IPS-NIHi11 (cell line): ENCODE results near the gene LENG8.

Experiments used
- DNase-seq: peaks from one replicate; pipeline ENCODE4 v3.0.0; 2012; ENCODE audit warnings: mixed read lengths, low spot score

The LENG8 gene

DNA sequence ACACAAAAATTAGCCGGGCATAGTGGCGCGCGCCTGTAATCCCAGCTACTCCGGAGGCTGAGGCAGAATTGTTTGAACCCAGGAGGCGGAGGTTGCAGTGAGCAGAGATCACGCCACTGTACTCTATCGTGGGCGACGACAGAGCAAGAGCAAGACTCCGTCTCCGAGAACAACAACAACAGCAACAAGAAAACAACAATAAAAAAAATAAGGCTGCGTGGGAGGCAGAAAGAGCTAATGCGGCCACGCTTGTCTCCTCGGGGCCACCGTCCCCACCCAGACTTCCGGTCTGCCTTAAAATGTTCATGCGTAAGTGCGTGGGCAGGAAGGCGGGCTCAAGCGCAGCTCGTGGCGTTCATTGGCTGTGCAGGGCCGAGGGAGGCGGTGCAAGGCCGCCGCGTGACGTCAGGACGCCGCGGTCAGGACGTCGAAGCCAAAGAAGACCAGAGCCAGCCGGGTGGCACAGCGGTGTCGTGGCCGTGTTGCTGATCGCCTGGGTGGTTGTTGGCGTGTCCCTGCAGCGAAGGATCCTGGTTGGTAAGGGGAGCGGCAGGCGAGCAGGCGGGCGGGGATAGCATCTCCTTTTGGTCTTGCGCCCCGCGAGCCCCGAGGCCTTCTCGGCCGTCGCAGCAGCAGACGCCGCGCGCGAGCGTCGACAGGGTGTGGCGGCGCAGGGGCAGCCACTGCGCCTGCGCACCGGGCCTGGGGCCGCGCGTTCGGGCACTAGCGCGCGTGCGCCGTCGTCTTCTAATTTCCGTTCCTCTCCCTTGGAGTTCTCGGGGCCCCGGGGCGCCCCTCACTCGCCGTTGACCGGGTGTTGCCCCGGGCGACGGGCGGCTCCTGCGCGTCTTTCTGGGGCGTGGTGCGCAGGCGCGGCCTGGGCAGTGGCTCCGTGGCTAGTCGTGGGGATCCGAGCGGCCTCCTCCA, at the start of gene LENG8:
TSS of gene LENG8 (plus strand) at position 426 of the 927 bp plus-strand sequence. CDS start 2,146 bp downstream, outside the sequence.
- peak; percentile 97 for DNase-seq

DNA sequence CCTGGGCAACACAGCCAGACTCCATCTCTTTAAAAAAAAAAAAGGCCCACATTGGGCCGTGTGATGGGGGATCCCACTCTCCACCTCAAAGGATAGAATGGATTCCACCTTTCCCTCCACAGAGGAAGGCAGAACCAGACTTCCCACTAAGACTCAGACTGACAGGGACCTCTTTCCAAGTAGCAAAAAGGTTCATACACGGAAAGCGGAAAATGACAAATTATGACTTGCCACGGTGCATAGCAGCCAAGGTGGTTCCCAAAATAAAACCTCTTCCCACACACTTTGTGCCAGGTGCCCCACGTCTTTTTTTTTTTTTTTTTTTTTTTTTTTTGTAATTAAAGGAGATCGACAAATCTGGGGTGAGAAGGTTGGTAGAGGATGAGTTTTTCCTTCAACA, 48.1 kb upstream of the LENG8 start:
- no peak for DNase-seq

DNA sequence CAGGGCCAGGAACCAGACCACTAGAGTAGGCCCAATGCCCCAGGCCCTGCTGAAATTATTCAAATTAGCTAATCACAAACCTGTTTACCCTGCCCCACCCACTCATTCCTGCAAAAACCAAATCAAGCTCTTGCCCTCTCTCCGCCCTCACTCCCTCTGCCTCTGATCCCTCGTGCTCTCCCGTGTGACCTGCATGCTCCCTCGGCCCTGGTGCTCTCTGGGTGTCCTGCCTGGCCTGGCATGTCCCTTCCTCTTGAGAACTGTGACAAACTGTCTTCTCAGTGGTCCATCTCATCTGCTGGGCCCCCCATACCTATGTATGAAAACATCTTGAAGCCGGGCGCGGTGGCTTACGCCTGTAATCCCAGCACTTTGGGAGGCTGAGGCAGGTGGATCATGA, 45.9 kb upstream of the LENG8 start:
- DNase-seq = no peak

DNA sequence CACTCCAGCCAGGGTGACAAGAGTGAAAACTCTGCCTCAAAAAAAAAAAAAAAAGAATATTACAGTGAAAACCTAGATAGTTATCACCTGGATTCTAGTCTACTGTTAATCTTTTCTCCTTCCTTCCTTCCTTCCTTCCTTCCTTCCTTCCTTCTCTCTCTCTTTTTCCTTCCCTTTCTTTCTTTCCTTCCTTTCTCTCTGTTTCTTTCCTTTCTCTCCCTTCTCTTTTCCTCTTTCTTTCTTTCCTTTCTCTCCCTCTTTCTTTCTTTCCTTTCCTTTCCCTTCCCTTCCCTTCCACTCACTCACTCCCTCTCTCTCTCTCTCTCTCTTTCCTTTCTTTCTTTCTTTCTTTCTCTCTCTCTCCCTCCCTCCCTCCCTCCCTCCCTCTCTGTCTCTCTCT, 43.4 kb upstream of the LENG8 start:
- no peak for DNase-seq

DNA sequence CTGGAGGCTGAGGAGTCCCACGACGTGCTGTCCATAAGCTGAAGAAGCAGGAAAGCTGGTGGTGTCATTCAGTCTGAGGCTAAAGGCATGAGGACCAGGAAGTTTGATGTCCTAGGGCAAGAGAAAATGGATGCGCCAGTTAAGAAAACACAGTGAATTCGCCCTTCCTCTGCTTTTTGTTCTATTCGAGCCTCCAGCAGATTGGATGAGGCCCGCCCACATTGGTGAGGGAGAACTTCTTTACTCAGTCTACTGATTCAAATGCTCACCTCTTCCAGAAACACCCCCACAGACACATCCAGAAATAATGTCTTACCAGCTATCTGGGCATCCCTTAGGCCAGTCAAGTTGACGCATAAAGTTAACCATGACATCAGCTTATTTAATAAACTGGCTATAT, 41.2 kb upstream of the LENG8 start:
- DNase-seq = no peak

DNA sequence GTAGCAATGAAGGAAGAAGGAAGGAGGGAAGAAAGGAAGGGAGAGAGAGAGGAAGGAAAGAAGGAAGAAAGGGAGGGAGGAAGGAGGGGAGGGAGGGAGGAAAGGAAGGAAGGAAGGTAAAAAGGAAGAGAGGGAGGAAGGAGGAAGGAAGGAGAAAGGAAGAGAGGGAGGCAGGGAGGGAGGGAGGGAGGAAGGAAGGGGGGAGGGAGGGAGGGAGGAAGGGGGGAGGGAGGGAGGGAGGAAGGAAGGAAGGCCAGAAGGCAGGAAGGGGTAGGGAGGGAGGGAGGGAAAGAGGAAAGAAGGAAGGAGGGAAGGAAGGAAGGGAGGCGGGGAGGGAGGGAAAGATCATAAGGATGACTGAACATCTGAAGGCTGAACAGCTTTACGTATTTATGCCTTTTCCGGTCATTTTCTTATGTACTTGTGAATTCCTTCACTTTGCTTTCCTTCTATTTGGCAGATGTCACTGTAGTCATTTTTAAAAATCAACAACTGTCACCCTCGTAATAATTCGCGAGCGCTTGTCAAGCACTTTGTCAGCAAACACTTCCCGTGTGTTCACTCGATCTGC, 40.5 kb upstream of the LENG8 start:
- no peak for DNase-seq

DNA sequence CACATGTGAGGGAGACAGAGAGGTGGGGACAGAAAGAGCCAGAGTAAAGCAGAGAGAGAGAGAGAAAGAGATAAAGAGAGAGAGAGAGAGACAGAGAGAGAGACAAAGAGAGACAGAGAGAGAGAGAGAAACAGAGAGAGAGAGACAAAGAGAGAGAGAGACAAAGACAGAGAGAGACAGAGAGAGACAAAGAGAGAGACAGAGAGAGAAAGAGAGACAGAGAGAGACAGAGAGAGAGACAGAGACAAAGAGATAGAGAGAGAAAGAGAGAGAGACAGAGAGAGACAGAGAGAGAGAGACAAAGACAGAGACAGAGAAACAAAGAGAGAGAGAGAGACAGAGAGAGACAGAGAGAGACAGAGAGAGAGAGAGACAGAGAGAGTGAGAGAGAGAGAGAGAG, 38.0 kb upstream of the LENG8 start:
- DNase-seq = no peak

DNA sequence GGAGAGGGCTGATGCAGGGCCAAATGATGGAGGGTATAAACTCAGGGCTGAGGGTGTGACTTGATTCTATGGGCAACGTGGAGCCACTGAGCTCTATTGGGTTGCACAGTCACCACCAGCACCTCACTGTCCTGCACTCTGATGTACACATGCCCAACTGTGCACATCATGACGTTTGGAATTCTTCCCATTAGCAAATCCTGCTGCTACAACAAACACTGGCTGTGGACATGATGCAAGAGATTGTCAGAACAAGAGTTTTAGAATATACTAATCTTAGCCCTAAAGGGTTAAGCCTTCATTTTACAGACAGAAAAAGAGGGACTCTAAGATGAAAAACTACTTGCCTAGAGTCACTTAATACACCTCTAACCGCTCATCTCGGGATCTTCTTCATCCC, 36.1 kb upstream of the LENG8 start:
- no peak for DNase-seq

DNA sequence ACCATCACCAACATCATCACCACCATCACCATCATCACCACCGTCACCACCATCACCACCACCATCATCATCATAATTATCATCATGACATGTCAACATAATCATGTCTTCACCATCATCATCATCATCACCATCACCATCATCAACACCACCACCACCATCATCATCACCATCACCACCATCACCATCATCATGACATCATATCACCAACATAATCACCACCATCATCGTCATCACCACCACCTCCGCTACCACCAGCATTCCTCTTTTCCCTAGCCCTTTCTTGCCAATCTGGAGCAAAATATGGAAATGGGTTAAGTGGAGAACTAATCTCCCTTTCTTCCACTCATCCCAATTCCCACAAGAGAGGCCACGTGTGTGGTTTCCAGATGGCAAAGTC, 34.8 kb upstream of the LENG8 start:
- no peak for DNase-seq

DNA sequence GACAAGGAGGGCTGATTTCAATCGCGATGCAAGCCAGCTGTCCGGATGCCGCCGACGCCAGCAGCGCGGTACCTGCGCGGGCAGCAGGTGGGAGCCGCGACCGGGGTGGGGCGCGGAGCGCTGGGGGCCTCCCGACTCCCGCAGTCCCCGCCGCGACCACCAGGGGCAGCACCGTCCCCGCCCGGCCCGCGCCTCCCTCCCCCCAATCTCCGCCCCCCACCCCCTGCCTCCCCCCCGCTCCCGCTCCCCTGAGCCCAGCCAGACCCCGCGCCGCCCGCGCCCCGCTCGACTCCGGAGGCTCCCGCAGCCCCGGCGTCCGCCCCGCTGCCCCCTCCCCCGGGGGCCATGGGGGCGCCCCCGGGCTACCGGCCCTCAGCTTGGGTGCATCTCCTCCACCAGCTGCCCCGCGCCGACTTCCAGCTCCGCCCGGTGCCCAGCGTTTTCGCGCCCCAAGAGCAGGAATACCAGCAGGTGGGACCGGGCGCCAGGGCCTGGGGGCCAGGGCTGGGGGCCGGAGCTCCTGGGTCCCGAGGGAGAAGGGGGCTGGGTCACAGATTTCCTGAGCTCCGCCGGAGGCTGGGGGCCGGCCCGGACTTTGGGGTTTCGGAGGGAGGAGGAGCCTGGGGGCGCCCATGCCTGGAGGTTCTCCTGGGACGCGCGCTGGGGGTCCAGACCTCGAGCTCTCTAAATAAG, 33.6 kb upstream of the LENG8 start, which contains the start of gene TTYH1:
TSS of gene TTYH1 (plus strand) at position 257 of the 693 bp plus-strand sequence. CDS start at position 346, 89 bp downstream.
- DNase-seq = peak; percentile 95

DNA sequence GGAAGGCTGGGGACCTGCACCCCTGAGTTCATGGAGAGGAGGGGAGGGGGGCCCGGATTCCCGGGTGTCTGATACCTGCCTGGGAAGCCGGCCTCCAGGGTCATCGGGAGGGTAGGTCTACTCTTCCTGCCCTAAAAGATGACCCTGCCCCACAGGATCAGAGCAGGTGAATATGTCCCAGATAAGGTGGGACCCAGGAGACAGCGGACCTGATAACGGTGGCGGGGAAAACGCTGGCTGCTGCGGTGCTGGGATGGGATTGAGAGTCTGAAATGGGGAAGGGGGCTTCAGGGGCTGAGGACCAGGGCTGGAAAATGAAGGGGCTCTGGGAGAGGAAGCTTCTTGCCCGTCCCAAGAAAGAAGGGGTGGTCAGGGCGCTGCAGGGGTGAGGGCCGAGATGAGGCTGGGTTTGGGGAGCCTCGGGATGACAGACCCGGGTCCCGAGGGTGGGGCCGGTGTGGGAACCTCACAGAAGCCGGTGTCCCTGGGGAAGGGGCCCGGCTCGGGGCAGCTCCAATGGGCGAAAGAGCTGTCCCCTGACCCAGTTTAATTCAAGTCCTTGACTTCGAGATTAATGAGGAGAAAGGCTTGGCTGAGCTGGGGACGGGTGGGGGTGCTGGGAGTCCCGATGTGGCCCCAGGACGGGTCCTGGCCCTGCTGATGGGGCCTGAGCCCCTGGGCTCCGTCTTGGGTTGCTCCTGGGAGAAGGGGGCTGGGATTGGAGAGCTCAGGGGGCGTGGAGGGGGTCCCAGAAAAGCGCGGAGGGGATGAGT, 32.9 kb upstream of the LENG8 start:
- DNase-seq = peak; percentile 23

DNA sequence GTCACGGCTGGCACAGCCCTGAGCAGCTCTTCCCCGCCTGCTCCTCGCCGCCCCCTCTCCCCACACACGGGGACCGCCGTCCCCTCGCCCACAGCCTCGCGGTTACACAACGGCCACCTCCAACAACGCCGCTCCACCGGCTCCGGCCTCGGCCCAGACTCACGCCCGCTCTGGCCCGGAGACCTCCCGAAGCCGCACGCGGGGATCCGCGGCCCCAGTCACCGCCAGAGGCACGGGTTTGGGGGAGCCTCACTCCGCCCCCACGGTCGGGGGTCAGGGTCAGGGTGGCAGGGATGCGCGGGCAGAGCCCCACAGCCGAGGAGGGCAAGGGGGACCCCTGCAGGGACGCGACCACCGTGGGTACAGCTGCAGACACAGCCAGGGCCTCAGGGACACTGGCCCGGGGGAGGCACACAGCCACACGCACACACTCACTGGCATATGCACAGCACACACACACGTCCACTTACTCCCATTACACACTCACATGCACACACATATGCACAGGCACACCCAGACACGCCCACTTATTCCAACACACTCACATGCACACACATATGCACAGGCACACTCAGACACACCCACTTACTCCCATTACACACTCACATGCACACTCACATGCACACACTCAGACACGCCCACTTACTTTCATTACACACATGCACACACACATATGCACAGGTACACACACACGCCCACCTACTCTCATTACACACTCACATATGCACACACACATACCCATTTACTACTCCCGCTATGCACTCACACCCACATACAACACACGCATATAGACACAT, 32.1 kb upstream of the LENG8 start:
- no peak for DNase-seq

DNA sequence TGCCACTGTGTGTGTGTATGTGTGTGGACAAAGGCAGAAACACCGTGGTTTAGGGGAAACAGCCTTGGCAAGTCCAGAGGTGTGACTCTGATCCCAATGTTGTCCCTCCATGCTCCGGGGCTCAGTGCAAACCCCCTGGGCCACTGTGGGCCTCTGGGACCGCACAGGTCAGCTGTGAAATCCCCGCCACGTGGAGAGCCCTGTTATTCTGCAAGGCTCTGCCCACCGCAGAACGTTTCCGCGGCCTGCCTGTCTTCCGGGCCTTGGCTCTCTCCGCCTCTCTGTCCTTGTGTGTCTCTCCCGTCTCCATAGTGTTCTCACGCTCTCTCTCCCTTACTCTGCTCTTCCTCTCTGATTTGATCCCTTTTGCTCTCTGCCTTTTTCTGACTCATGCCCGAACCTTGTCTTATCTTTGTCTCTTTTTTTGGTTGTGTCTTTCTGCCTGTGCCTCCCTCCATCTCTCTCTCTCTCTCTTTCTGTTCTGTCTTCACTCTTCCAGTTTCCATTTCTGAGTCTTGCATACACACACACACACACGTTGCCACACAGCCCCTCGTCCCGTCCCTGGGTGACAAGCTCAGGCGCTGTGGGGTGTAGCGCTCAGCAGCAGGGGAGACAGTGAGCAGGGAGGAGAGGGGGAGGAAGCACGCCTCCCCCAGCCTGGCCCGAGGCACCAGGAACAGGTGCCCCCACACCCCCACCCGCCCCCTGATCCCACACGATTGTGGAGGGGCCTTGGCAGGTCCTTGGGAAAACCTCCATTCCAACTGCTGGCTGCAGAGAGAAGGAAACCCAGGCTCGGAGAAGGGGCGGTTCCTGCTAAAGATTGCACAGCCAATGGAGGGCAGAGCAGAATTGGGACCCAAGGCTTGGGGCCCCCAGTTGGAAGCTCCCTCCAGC, 30.7 kb upstream of the LENG8 start:
- no peak for DNase-seq

DNA sequence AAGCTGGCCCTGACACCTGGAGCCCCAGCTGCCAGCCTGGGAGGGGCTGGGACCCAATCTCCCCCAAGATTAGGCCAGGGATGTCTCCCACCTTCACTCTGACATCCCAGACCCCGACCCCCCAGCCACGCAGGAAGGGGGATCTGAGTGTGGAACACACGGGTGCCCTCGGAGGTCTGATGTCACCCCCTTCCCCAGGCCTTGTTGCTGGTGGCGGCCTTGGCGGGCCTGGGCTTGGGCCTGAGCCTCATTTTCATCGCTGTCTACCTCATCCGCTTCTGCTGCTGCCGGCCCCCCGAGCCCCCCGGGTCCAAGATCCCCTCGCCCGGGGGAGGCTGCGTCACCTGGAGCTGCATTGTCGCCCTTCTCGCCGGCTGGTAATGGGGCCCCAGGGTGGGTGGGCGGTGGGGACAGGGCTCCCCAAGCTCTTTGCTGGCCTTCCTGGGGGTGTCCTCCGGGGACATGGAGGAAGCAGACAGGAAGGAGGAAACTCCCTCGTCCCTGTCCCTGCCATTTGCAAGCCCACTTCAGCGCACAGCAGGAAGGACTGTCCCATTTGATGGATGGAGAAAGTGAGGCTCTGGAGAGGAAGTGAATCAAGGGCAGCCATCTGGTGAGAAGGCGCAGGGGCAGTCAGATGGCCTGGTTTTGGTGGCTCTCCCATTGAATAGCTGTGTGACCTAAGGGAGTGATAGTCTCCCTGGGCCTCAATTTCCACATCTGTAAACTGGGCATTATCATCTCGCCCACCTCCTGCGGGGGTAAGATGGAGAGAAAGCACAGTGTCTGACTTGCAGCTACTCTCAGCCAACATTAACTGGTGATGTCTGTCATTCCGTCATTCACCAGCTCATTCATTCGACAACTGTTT, 29.8 kb upstream of the LENG8 start:
- no peak for DNase-seq

DNA sequence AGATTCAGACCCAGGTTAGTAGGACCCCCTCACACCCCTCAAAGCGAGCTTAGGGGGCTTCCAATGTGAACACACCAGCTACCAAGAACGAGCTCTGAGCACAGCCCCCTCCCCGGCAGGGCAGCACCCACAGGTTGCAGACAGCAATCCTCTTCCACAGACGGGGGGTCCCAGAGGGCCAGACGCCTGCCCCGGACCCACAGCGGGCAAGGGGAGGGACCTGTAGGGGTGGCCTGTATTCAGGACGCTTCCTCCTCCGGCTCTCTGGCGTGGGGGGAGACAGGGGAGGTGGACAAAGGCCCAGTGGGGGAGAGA, 29.0 kb upstream of the LENG8 start:
- no peak for DNase-seq

DNA sequence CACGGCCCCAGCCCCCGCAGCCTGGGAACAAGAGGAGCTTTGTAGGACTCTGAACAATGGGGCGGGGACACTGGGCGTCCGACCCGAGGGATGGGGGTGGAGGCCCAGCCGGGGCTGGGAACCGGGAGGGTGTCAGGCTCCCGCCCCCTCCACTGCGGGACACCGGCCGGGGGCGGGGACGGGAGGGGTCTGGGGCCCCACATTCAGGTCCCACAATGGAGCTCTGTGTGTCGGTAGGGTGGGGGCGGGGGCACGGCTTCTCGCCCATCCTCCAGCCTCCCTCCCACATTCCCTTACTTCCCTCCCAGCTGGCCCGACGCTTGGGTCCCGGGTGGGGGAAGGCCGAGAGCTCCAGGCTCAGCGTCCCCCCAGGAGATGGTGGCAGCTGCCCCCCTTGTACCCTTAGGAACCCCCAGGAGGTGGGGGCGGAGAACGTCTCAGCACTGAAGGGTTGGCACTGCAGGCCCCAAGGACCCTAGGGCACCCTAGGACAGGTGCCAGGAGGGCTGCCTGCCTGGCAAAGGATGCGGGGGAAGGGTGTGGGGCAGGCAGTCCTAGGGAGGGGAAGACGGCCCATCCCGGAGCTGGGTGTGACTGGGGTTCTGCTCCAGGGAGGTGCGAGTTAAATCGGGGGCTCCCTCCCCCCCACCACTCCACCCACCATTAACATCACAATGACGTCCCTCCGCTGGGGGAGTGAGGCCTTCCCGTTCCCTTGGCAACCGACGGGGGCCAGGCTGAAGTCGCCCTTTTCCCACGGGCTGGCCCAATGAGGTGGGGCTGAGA, 28.4 kb upstream of the LENG8 start:
- peak; percentile 80 for DNase-seq

DNA sequence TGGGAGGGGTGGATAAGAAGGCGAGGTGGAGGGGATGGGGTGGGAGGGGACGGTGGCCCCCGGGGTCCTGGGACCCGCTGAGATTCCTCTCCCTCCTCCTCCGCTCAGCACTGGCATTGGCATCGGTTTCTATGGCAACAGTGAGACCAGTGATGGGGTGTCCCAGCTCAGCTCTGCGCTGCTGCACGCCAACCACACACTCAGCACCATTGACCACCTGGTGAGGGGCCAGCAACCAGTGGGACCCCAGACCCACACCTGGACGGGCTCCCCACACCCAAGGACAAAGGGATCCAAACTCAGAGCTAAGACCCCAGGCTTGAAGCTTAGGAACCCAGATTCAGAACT, 27.9 kb upstream of the LENG8 start:
- DNase-seq = peak; percentile 77

DNA sequence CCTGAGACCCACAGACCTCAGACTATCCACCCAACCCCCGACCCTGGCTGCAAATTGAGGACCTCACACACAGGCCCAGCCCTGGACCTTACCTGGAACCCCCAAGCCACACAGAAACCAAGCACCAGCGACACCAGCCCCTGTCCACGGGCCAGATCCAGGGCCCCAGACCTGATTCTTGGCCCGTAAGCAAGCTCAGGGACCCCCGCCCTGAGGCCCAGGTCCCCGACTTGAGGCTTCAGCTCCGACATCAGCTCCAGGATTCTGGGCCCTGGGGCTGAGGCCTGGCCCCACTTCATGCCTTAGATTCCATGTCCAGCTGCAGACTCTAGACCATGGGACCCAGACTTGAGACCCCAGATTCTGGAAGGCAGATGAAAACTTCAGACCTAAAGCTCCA, 27.5 kb upstream of the LENG8 start:
- no peak for DNase-seq

DNA sequence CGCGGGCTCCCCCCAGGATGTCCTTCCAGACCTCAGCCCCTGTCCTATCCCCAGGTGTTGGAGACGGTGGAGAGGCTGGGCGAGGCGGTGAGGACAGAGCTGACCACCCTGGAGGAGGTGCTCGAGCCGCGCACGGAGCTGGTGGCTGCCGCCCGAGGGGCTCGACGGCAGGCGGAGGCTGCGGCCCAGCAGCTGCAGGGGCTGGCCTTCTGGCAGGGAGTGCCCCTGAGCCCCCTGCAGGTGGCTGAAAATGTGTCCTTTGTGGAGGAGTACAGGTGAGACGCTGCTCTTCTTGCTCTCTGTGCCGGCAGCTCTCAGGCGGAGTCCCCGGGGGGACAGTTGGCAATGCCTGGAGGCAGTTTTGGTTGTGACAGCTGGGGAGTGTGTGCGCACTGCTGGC, 26.9 kb upstream of the LENG8 start:
- DNase-seq = peak; percentile 59
